ENCODE data around the gene TBKBP1.

DNA sequence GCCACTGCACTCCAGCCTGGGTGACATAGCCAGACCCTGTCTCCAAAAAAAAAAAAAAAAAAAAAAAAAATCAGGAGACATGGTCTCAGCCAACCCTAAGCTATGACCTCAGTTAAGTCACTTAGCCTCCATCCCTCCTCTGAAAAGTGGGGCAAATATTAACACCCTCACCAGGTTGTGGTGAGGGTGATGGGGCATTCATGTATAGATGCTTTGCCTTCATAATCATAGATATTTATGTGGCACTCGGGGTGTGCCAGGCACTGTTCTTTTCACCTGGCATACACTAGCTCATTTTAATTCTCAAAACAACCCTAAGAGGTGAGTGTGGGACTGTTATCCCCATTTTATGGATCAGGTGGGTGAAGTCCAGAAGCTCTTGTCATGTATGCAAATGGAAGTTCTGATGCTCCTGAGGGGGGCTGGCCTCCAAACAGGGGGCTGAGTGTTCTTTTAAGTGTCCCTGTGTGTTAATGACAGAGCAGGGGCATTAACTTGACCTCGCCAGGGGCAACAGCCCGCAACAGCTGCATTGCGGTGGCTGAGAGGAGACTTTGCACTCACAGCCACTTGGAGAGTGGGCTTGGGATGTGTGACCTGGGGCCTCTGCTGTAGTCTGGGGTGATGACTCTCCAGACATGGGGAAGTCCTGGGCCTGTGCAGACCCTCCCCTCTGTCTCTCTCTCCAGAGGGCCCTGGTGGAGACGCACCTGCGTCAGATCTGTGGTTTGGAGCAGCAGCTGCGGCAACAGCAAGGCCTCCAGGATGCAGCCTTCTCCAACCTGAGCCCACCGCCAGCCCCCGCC is 4.1 kb downstream of the TBKBP1 start:
- TF ChIP-seq POLR2A (IDR thresholded peaks at IDR 0.05), result no peak
- TF ChIP-seq, protein P1, sequence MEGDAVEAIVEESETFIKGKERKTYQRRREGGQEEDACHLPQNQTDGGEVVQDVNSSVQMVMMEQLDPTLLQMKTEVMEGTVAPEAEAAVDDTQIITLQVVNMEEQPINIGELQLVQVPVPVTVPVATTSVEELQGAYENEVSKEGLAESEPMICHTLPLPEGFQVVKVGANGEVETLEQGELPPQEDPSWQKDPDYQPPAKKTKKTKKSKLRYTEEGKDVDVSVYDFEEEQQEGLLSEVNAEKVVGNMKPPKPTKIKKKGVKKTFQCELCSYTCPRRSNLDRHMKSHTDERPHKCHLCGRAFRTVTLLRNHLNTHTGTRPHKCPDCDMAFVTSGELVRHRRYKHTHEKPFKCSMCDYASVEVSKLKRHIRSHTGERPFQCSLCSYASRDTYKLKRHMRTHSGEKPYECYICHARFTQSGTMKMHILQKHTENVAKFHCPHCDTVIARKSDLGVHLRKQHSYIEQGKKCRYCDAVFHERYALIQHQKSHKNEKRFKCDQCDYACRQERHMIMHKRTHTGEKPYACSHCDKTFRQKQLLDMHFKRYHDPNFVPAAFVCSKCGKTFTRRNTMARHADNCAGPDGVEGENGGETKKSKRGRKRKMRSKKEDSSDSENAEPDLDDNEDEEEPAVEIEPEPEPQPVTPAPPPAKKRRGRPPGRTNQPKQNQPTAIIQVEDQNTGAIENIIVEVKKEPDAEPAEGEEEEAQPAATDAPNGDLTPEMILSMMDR (IDR thresholded peaks at IDR 0.05), result no peak

Data from tibial nerve (tissue), 3 donors.